GM18498 (cell line): Measurements from ENCODE around the gene RRP15.
A peak's percentile ranks its signal among the peaks of the same experiment; 100 is the strongest.

Source experiments
- ATAC-seq: cut with Tn5 transposase; IDR thresholded peaks from one replicate; pipeline ENCODE4 v1.9.1; 2021; ENCODE audit warnings: mild to moderate bottlenecking, moderate library complexity; ENCODE audit not compliant: unreplicated experiment

RRP15 gene

GRCh38 chr1:218357893-218358232 is 72.8 kb downstream of the RRP15 start:
- no peak for ATAC-seq

- ATAC-seq, result no peak
These were observed 76.4 kb downstream of the RRP15 start for GRCh38 chr1:218361298-218362065.

DNA sequence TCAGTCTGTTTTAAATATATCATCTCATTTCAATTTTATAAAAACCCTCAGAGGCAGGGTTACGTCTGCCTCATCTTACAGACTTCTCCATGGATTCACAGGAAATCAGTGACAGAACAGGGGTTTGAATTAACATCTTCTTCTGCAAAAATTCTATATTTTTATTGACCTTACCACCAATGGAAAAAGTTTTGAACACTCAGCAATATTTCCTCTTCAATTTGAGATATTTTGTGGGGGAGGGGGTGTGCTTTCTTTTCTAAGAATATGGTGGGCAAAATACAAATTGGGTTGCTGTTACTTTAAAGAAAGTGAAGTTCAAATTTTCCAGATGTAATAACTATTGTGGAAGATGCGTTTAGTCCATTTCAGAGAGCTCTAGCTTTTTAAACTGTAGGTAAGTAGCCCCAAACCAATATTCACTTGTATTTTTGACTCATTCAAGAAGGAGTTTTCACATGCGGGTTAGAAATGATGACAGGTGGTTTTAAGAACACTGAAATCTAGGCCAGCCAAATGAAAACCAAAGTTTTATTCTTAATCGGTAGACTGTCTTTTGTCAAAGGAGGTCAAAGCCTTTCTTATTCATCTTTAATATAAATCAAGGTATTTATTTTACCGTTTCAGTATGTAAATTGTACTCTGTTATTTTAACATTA is 77.5 kb downstream of the RRP15 start:
- ATAC-seq, result no peak

- ATAC-seq, result no peak
These were observed 78.0 kb downstream of the RRP15 start for GRCh38 chr1:218363141-218363540.

- no peak for ATAC-seq
These were observed 79.1 kb downstream of the RRP15 start for GRCh38 chr1:218364028-218364710.

GRCh38 chr1:218365226-218365999 is 80.3 kb downstream of the RRP15 start:
- ATAC-seq, result no peak

- no peak for ATAC-seq
These were observed 81.4 kb downstream of the RRP15 start for GRCh38 chr1:218366322-218367052.

DNA sequence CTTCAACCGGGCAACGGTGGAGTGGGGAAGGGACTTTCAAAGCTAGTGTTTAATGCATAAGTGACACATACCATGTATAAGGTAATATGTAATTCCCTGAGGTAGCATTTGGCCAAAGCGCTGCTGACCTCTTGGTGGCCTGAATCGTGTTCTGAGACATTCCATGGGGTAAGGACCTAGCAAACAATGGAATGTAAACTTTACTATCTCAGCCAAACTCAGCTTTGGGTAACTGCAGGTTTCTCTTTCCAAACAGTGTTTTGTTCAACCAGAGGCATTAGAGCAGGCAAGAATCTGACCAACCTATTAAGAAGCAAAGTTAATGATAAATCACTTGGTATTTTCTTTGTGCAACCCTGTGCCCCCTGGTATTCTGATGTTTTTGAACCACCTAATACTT is 82.0 kb downstream of the RRP15 start:
- no peak for ATAC-seq

DNA sequence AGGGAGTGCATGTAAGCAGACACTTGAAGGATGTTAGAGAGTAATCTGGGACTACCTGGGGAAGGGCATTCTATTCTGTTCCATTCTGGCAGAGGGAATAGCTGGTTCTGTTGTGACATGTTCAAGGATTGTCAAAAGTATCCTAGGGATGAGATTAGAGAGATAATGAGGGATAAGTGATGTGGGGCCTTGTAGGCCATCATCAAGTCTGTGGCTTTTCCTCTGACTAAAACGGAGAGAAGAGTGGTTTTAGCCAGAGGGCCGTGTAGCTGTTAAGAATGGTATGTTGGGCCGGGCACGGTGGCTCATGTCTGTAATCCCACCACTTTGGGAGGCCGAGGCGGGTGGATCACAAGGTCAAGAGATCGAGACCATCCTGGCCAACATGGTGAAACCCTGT is 83.6 kb downstream of the RRP15 start:
- ATAC-seq, result no peak

DNA sequence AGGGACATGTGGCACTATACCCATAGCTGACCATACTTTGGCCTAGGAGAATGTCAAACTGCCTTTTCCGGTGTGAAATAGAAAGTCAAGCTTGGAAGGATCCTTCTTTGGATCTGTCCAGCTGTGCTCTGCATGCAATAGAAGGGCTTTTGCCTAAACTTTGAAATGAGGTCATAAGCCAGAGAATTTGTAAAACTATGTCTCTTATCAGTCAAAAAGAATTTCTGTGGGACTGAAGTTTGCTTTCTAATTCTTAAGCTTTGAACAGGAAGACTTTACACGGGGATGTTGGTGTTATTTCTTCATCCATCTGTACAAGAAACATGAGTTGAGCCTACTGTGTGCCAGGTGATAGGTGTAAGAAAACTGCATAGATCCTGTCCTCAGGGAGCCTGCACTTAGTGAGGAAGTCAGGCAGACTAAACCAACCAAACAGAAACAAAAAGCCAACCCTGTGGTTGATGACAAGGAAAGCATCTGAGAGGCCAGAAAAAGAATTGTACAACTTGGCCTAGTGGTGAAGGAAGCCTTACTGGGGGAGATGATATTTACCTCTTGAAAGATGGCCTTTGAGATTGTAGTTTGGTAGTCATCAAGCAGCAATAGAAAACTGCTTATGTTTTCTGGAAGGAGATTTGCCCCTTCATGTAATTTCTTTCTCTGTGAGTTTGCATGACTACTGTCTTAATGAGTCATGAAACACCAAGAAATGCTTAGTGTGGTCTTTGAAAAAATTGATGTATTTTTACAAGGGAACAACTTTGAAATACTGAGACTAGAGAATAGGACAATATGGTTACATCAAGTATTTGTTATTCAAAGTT is 84.8 kb downstream of the RRP15 start:
- ATAC-seq, result peak; percentile 55

DNA sequence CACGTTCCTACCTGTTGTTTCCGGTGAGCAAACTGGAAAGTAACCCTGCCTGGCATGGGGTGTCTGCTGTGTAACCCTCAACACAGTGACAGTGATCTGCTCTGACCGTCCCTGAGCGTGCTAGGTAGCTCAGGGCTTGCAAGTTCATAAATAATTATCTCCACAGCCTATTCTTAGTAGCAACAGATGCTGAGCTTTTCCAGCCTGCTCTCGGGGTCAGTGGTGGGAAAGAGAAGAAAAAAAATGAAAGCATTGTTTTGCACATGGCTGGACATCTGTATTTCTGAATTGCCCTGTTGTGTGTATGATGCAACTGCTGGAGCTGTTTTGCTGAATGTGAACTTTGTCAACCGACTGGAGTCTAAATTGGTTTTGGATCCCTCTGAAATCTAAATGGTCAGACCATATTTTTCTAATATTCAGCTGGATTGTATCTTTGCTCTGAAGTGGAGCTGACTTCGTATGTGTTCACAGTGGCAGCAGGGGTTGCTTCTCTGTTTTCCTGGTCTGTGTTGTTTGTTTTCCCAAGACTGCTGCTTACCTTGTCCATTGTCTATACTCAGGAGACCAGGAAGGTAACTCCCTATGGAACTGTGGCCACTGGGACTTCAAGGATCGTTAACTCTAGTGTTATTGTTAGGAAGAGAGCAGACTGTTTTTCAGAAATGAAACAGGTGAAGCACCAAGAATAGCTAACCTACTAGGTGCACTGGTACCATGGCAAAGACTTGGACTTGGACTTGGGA is 87.0 kb downstream of the RRP15 start:
- ATAC-seq, result no peak

DNA sequence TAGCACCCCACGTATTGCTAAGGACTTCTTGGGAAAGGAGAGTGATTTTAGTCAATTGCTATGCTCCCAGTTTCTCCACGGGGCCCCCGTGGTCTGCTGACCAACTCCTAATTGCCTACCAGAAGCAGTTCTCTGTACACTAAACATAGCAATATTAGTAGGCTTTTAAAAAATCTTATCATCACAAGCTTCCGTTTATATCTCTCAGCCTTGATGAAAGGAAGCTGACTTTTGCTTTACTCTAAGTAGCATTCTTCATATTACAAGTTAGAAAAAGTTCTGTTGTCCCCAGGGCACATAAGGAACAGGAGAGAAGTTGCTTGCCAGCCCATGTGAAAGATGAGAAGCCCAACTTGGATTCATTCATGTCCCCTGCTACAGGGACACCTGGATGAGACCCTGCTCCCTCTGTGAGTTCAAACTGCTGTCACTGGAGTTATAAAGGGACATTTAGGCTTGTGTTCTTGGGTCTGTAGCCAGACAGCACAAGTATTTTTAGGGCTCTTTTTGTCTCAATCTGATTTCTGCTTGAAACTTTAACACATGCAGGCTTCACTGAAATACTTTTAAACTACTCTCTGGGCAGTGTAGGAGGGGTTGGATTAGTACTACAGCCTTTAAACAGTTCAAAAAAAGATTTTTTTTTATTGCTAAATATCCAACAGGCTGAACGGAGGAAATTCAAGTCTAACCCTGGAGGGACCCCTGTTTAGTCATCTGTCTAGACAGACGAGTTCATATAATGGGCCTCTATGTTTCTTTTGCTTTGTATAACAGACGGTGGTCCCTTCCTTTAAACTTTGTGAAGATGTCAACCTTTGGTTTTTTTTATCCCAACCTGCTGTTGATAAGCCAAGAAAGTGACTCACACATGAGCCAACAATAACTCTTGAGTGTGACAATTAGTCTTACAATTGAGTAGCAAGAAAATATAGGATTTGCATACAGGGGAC is 89.6 kb downstream of the RRP15 start:
- no peak for ATAC-seq

DNA sequence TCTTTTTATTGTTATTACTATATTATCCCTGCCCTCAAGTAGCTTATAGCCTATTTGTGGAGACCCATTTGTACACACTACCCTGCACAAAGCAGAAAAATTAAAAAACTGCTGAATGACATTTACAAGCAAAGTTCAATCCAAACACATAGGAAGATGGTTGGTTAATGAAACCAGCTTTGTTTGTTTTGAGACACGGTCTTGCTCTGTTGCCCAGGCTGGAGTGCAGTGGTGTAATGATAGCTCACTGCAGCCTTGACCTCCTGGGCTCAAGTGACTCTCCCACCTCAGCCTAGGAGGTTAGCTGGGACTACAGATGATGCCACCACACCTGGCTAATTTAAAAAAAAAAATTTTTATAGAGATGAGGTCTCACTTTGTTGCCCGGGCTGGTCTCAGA is 91.6 kb downstream of the RRP15 start:
- peak; percentile 34 for ATAC-seq

DNA sequence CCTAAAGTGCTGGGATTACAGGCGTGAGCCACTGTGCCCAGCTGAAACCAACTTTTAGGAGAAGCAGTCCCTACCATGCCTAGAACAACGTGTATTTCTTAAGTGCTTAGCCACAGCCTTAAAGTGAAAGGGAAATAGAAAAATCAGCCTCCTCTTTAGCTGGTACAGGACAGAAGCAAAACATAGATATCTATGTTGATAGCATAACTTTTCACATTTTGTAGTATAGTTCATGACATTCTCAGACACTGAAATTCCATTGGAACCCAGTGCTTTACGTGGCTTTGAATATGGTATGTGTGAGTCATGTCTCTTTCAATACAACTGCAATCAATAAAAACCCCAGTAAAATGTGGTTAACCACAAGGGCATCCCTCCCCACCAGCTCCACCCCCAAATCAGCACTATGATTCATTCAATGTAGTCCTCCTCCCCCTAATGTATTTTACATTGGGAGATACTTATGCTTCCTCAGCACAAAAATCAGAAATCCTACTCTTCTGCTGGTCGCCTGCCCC is 92.1 kb downstream of the RRP15 start:
- peak; percentile 90 for ATAC-seq

- no peak for ATAC-seq
These were observed 95.3 kb downstream of the RRP15 start for GRCh38 chr1:218380125-218380977.

- ATAC-seq, result no peak
These were observed 97.2 kb downstream of the RRP15 start for GRCh38 chr1:218382261-218382660.

DNA sequence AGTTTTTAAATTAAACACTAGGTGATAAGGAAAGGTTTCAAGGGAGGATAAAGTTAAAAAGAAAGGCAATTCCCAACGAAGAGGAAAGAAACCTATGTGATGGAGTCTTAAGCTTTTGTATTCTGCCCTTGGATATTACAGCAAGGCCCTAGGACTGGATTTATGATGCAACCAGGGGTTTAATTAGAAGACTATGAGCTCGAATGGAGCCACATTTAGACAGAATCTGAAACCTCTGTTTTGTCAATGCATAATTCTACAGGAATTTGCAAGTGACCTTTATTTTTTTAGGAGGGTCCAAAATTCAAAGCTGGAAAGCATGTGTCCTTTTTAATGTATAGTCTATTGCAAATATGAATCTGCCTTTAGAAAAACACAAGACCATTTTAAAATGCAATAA is 98.0 kb downstream of the RRP15 start:
- no peak for ATAC-seq
